ENCODE results near the gene GAS1. TPM values are rescaled to one million over a fixed set of nuclear protein-coding genes. Genes with fewer than 3 reads are reported as not detected.

The GAS1 gene
- total RNA-seq, 1 experiment from 2014 or later: 0.64 TPM

- H3K36me3 Mint-ChIP-seq (ENCODE audit: insufficient read depth, unreplicated experiment): no peaks in the 10 kb centered on the region
- intact Hi-C loops (cut with micrococcal nuclease; ENCODE audit: unreplicated experiment): no loop called here
These were observed 43.8 kb upstream of the GAS1 start for GRCh38 chr9:86991077-86991476.

GRCh38 chr9:86990290-86990689 is 43.0 kb upstream of the GAS1 start:
- no peaks in the 10 kb centered on the region for H3K27me3 ChIP-seq (replicated peaks; ENCODE audit: control insufficient read depth, insufficient read depth, low read length)
- H3K9me3 ChIP-seq: no peaks in the 10 kb centered on the region
- Mint-ChIP-seq H3K4me1 (ENCODE audit: low read depth, unreplicated experiment) (no peaks in the 10 kb centered on the region), H3K36me3 (ENCODE audit: insufficient read depth, unreplicated experiment) (no peaks in the 10 kb centered on the region), H3K9me3 (ENCODE audit: unreplicated experiment) (no peaks in the 10 kb centered on the region), H3K27me3 (ENCODE audit: insufficient read depth, unreplicated experiment) (peaks cover 3% of the 10 kb centered on the region), H3K4me3 (ENCODE audit: unreplicated experiment) (no peak overlapping the region), H3K27ac (ENCODE audit: unreplicated experiment) (no peak overlapping the region)
- no peaks in the 10 kb centered on the region for H3K4me1 ChIP-seq
- H3K36me3 ChIP-seq (ENCODE audit: control insufficient read depth, insufficient read depth, low read length): no peaks in the 10 kb centered on the region
- DNase-seq: no peak
- no peak for TF ChIP-seq CTCF (IDR thresholded peaks at IDR 0.05; ENCODE audit: insufficient read depth in 1 of 2, low read depth in 1 of 2, low read length in 1 of 2, severe bottlenecking in 1 of 2, unreplicated experiment in 1 of 2)
- BruUV-seq (replicated peaks): no TSS peak
- intact Hi-C loops (cut with micrococcal nuclease; ENCODE audit: unreplicated experiment): no loop called here
- ChIA-PET CTCF (no interaction called here), POLR2A (no interaction called here)
- no peak overlapping the region for H3K4me3 ChIP-seq (ENCODE audit: low read depth, low read length)

More at GRCh38 chr9:86991077-86991476, 43.8 kb upstream of the GAS1 start:
- Histone ChIP-seq H3K4me3 (ENCODE audit: low read depth, low read length) (no peak overlapping the region), H3K36me3 (ENCODE audit: control insufficient read depth, insufficient read depth, low read length) (no peaks in the 10 kb centered on the region), H3K9me3 (no peaks in the 10 kb centered on the region), H3K27me3 (replicated peaks; ENCODE audit: control insufficient read depth, insufficient read depth, low read length) (no peaks in the 10 kb centered on the region), H3K4me1 (no peaks in the 10 kb centered on the region)
- TF ChIP-seq CTCF (IDR thresholded peaks at IDR 0.05; ENCODE audit: insufficient read depth in 1 of 2, low read depth in 1 of 2, low read length in 1 of 2, severe bottlenecking in 1 of 2, unreplicated experiment in 1 of 2): no peak
- no TSS peak for BruUV-seq (replicated peaks)
- no peak for DNase-seq
- Mint-ChIP-seq H3K4me3 (ENCODE audit: unreplicated experiment) (no peak overlapping the region), H3K27ac (ENCODE audit: unreplicated experiment) (no peak overlapping the region), H3K9me3 (ENCODE audit: unreplicated experiment) (no peaks in the 10 kb centered on the region), H3K27me3 (ENCODE audit: insufficient read depth, unreplicated experiment) (peaks cover 3% of the 10 kb centered on the region), H3K4me1 (ENCODE audit: low read depth, unreplicated experiment) (no peaks in the 10 kb centered on the region)
- CTCF ChIA-PET: no interaction called here
- POLR2A ChIA-PET: no interaction called here

- TF ChIP-seq CTCF (IDR thresholded peaks at IDR 0.05; ENCODE audit: insufficient read depth in 1 of 2, low read depth in 1 of 2, low read length in 1 of 2, severe bottlenecking in 1 of 2, unreplicated experiment in 1 of 2): no peak
- H3K9me3 ChIP-seq: no peaks in the 10 kb centered on the region
- H3K36me3 ChIP-seq (ENCODE audit: control insufficient read depth, insufficient read depth, low read length): no peaks in the 10 kb centered on the region
- H3K27ac Mint-ChIP-seq (ENCODE audit: unreplicated experiment): no peak overlapping the region
- ChIA-PET POLR2A (no interaction called here), CTCF (no interaction called here)
- BruUV-seq (replicated peaks): no TSS peak
- H3K4me3 Mint-ChIP-seq (ENCODE audit: unreplicated experiment): no peak overlapping the region
- H3K27me3 Mint-ChIP-seq (ENCODE audit: insufficient read depth, unreplicated experiment): peaks cover 9% of the 10 kb centered on the region
- no peaks in the 10 kb centered on the region for H3K4me1 ChIP-seq
- no peaks in the 10 kb centered on the region for H3K4me1 Mint-ChIP-seq (ENCODE audit: low read depth, unreplicated experiment)
- H3K36me3 Mint-ChIP-seq (ENCODE audit: insufficient read depth, unreplicated experiment): no peaks in the 10 kb centered on the region
- intact Hi-C loops (cut with micrococcal nuclease; ENCODE audit: unreplicated experiment): no loop called here
- H3K4me3 ChIP-seq (ENCODE audit: low read depth, low read length): no peak overlapping the region
- DNase-seq: no peak
- H3K9me3 Mint-ChIP-seq (ENCODE audit: unreplicated experiment): no peaks in the 10 kb centered on the region
- no peaks in the 10 kb centered on the region for H3K27me3 ChIP-seq (replicated peaks; ENCODE audit: control insufficient read depth, insufficient read depth, low read length)
These were observed 40.6 kb upstream of the GAS1 start for GRCh38 chr9:86987900-86988299.

All from Caco-2 (cell line).